HCT116 (cell line): ENCODE data around the gene CEND1. TPM values are rescaled to one million over a fixed set of nuclear protein-coding genes. Genes with fewer than 3 reads are reported as not detected.

ENCODE experiments used
- ATAC-seq: fragments of 200-7000 bp; cut with Tn5 transposase; 2 replicates; pipeline ENCODE4 v1.9.1; 2020; ENCODE audit warnings: mild to moderate bottlenecking, moderate library complexity
- BruUV-seq: library from RNA; stranded (reverse); fragments of 400-500 nt; replicated peaks from 2 replicates; lab custom pipeline; 2021; lab: Mats Ljungman, UMichigan
- CTCF ChIA-PET: fragments of 300-600 bp; sonication (Branson Sonifier 250); formaldehyde crosslinking; loops from one replicate; lab custom pipeline; 2021; ENCODE audit warnings: antibody characterized with exemption; lab: Charles Lee
- POLR2A ChIA-PET: fragments of 300-600, 350-600 bp; sonication (Branson Sonifier 250); formaldehyde crosslinking; loops from one replicate; lab custom pipeline; 2021; ENCODE audit warnings: antibody characterized with exemption; lab: Charles Lee
- RAD21 ChIA-PET, 2 experiments: fragments of 300-600 bp; sonication (Branson Sonifier 250); formaldehyde crosslinking; loops; one replicate each; lab custom pipeline; 2023; ENCODE audit warnings: low total read pairs in 2 of 2; ENCODE audit not compliant: uncharacterized antibody in 2 of 2, unreplicated experiment in 2 of 2, low non-redundant PET in 1 of 2; lab: Charles Lee
- DNase-seq: peaks from one replicate; pipeline ENCODE4 v3.0.0-alpha.2; 2010; ENCODE audit warnings: low read depth, low spot score
- H2AFZ ChIP-seq: fragments of 200-600 bp; shearing (Covaris generic), sonication (generic); 2 replicates; pipeline ENCODE4 v1.6.1; 2017; ENCODE audit warnings: low read depth, mixed run types, mixed read lengths, antibody characterized with exemption, low read length; ENCODE audit not compliant: poor library complexity, severe bottlenecking
- H3K27ac ChIP-seq: 2 replicates; pipeline ENCODE4 v1.5.1; 2012; ENCODE audit warnings: low read depth, low read length
- H3K27me3 ChIP-seq: fragments of 200-600 bp; sonication (generic); 2 replicates; pipeline ENCODE4 v1.6.1; 2016; ENCODE audit warnings: mixed run types, low read length, mixed read lengths; ENCODE audit not compliant: insufficient read depth
- H3K36me3 ChIP-seq, 2 experiments: fragments of 200-500 bp in 1 of 2; fragments of 200-600 bp in 1 of 2; sonication (Bioruptor generic) in 1 of 2; sonication (generic) in 1 of 2; 2 replicates each; pipeline versions ENCODE4 v1.5.1 to v1.6.1; 2014 to 2016; ENCODE audit warnings: low read length in 2 of 2, inconsistent platforms in 1 of 2, mixed read lengths in 1 of 2, mixed run types in 1 of 2; ENCODE audit not compliant: insufficient read depth in 2 of 2, control insufficient read depth in 1 of 2
- H3K4me1 ChIP-seq, 2 experiments: fragments of 200-600 bp in 1 of 2; sonication (generic) in 1 of 2; 2 replicates each; pipeline versions ENCODE4 v1.5.1 to v1.6.1; 2012 to 2017; ENCODE audit warnings: low read length in 2 of 2, inconsistent platforms in 1 of 2, mild to moderate bottlenecking in 1 of 2, mixed read lengths in 1 of 2, mixed run types in 1 of 2, moderate library complexity in 1 of 2; ENCODE audit not compliant: insufficient read depth in 2 of 2, control insufficient read depth in 1 of 2
- H3K4me2 ChIP-seq: fragments of 200-600 bp; sonication (generic); 2 replicates; pipeline ENCODE4 v1.6.1; 2017; ENCODE audit warnings: mixed run types, low read length, mixed read lengths
- H3K4me3 ChIP-seq, 2 experiments: fragments of 200-600 bp in 1 of 2; sonication (generic) in 1 of 2; replicated peaks in 1 of 2; 2 replicates each; pipeline ENCODE4 v1.5.1; 2011 to 2016; ENCODE audit warnings: low read length in 2 of 2, control low read depth in 1 of 2, low read depth in 1 of 2, mild to moderate bottlenecking in 1 of 2, mixed read lengths in 1 of 2, mixed run types in 1 of 2
- H3K79me2 ChIP-seq: fragments of 200-600 bp; sonication (generic); 2 replicates; pipeline ENCODE4 v1.6.1; 2017; ENCODE audit warnings: mild to moderate bottlenecking, mixed run types, low read length, moderate library complexity, mixed read lengths; ENCODE audit not compliant: insufficient read depth
- H3K9ac ChIP-seq: fragments of 200-600 bp; sonication (generic); 2 replicates; pipeline ENCODE4 v1.6.1; 2016; ENCODE audit warnings: low read length, mixed read lengths
- H3K9me2 ChIP-seq: fragments of 200-600 bp; sonication (generic), shearing (Covaris generic); 2 replicates; pipeline ENCODE4 v1.6.1; 2017; ENCODE audit warnings: mixed run types, mild to moderate bottlenecking, moderate library complexity; ENCODE audit not compliant: insufficient read depth
- H3K9me3 ChIP-seq, 2 experiments: fragments of 200-500 bp in 1 of 2; fragments of 200-600 bp in 1 of 2; sonication (Bioruptor generic) in 1 of 2; sonication (generic) in 1 of 2; 2 replicates each; pipeline ENCODE4 v1.6.1; 2014 to 2017; ENCODE audit warnings: low read length in 2 of 2, mixed read lengths in 2 of 2, inconsistent platforms in 1 of 2, low read depth in 1 of 2, mild to moderate bottlenecking in 1 of 2, mixed run types in 1 of 2, moderate library complexity in 1 of 2; ENCODE audit not compliant: control insufficient read depth in 1 of 2, insufficient read depth in 1 of 2
- H4K20me1 ChIP-seq: fragments of 200-600 bp; sonication (generic), shearing (Covaris generic); 2 replicates; pipeline ENCODE4 v1.6.1; 2017; ENCODE audit warnings: mixed run types, mild to moderate bottlenecking, moderate library complexity; ENCODE audit not compliant: insufficient read depth
- EGR1 ChIP-seq: IDR thresholded peaks from 2 replicates; pipeline ENCODE4 v1.6.1; 2012; ENCODE audit warnings: low read depth
- FOSL1 ChIP-seq: IDR thresholded peaks from 2 replicates; pipeline ENCODE4 v1.6.1; 2012; ENCODE audit warnings: low read depth
- POLR2AphosphoS5 ChIP-seq: IDR thresholded peaks from 2 replicates; pipeline ENCODE4 v1.6.1; 2011; ENCODE audit warnings: mild to moderate bottlenecking, low read depth, low read length, moderate library complexity
- REST ChIP-seq: IDR thresholded peaks from 2 replicates; pipeline ENCODE4 v1.6.1; 2012; ENCODE audit warnings: low read depth
- TCF7L2 ChIP-seq: IDR thresholded peaks from 2 replicates; pipeline ENCODE4 v1.7.0; 2011; ENCODE audit warnings: borderline replicate concordance, inconsistent platforms; ENCODE audit not compliant: insufficient read depth, insufficient read length; ENCODE audit errors: extremely low read depth
- ZBTB33 ChIP-seq: IDR thresholded peaks from 2 replicates; pipeline ENCODE4 v1.6.1; 2011; ENCODE audit warnings: mild to moderate bottlenecking, low read length, moderate library complexity; ENCODE audit not compliant: insufficient replicate concordance; ENCODE audit errors: extremely low read depth
- ZNF274 ChIP-seq: fragments of 200-500 bp; sonication (Bioruptor generic); IDR thresholded peaks from 2 replicates; pipeline ENCODE4 v1.6.1; 2014; ENCODE audit warnings: mild to moderate bottlenecking, low read depth, low read length, inconsistent platforms
- intact Hi-C: fragments of 100-400 bp; cut with micrococcal nuclease; formaldehyde crosslinking; loops from 2 replicates; pipeline ENCODE4 v1.10.0; 2022
- total RNA-seq: library from RNA; stranded (reverse); gene quantifications from one replicate; pipeline ENCODE4 v1.2.1, GENCODE V29; 2021; ENCODE audit not compliant: unreplicated experiment

CEND1 gene
- total RNA-seq, 1 experiment from 2014 or later: 0.27 TPM

GRCh38 chr11:833849-834311 lies 44.0 kb upstream of the CEND1 start:
- no TSS peak for BruUV-seq
- intact Hi-C loops: no loop called here
- Histone ChIP-seq H3K4me1 (peaks cover 28 to 64% of the 10 kb centered on the region in 2 experiments), H2AFZ (no peak overlapping the region), H3K4me2 (peak overlapping the region; percentile 96), H3K9ac (peak overlapping the region; percentile 93), H4K20me1 (peaks cover 10% of the 10 kb centered on the region; the same call in 1 of the 2 replicates), H3K9me3 (no peaks in the 10 kb centered on the region), H3K27me3 (no peaks in the 10 kb centered on the region), H3K79me2 (peaks cover 57% of the 10 kb centered on the region), H3K9me2 (no peaks in the 10 kb centered on the region), H3K36me3 (peaks cover 3 to 22% of the 10 kb centered on the region in 2 experiments; a peak in 2 of 4 replicates), H3K4me3 (peak overlapping the region; percentile 82 to 90), H3K27ac (peak overlapping the region; percentile 96)
- TF ChIP-seq EGR1: no peak
- no peak for TF ChIP-seq ZNF274
- TF ChIP-seq REST: no peak
- 0 out of 2 replicates have a peak, but pooled peaks have one; percentile 11 for TF ChIP-seq POLR2AphosphoS5
- no peak for TF ChIP-seq ZBTB33
- TF ChIP-seq FOSL1: no peak
- TF ChIP-seq TCF7L2: no peak
- ChIA-PET CTCF (interaction anchor here (1.1 kb wide), 1 partner anchor 23 kb away, joined by 3 read pairs; no protein-coding TSS in a partner anchor), POLR2A (interaction anchor here (1.7 to 2.2 kb wide), 4 partner anchors 10 to 25 kb away, joined by 9 to 26 read pairs (median 14); partner anchors contain the start of gene RPLP2), RAD21 (no interaction called here)
- no peak for ATAC-seq
- DNase-seq: no peak
